T1000 (cell line): ENCODE results near the gene SLC35A3.
A peak's percentile ranks its signal among the peaks of the same experiment; 100 is the strongest.
"Not testable (repeated sequence)": the region's sequence is repeated elsewhere in the genome, so short reads cannot be mapped to it uniquely, and the experiment has no call there.

ENCODE experiments used
- DNase-seq: peaks from one replicate; lab custom pipeline; 2025; ENCODE audit warnings: mixed read lengths; lab: John Stamatoyannopoulos, UW

Gene SLC35A3

GRCh38 chr1:100035214-100035613, 65.4 kb downstream of the SLC35A3 start:
- DNase-seq, result no peak

GRCh38 chr1:100036718-100037655, 67.2 kb downstream of the SLC35A3 start:
- peak; percentile 19 for DNase-seq

GRCh38 chr1:100037656-100037926, 67.8 kb downstream of the SLC35A3 start:
- no peak for DNase-seq

- peak; percentile 77 for DNase-seq
Observed at GRCh38 chr1:100037927-100038659, 68.3 kb downstream of the SLC35A3 start.

- DNase-seq, result no peak
Observed at GRCh38 chr1:100038660-100039287, 69.0 kb downstream of the SLC35A3 start.

- DNase-seq, result no peak
Observed at GRCh38 chr1:100039591-100039990, 69.8 kb downstream of the SLC35A3 start.

- no peak for DNase-seq
Observed at GRCh38 chr1:100045206-100045605, 75.4 kb downstream of the SLC35A3 start.

GRCh38 chr1:100047235-100047708, 77.5 kb downstream of the SLC35A3 start:
- not testable (repeated sequence) for DNase-seq

- DNase-seq, result no peak
Observed at GRCh38 chr1:100050139-100050538, 80.3 kb downstream of the SLC35A3 start.

- no peak for DNase-seq
Observed at GRCh38 chr1:100051401-100051800, 81.6 kb downstream of the SLC35A3 start.

GRCh38 chr1:100051893-100052292, 82.1 kb downstream of the SLC35A3 start:
- no peak for DNase-seq

- no peak for DNase-seq
Observed at GRCh38 chr1:100053119-100053518, 83.3 kb downstream of the SLC35A3 start.

GRCh38 chr1:100053727-100054126, 83.9 kb downstream of the SLC35A3 start:
- no peak for DNase-seq

- no peak for DNase-seq
Observed at GRCh38 chr1:100061681-100062080, 91.9 kb downstream of the SLC35A3 start.

- no peak for DNase-seq
Observed at GRCh38 chr1:100065183-100065968, 95.6 kb downstream of the SLC35A3 start.

GRCh38 chr1:100065969-100066227, 96.1 kb downstream of the SLC35A3 start:
- no peak for DNase-seq

- no peak for DNase-seq
Observed at GRCh38 chr1:100070201-100070939, 100.6 kb downstream of the SLC35A3 start.

GRCh38 chr1:100073531-100073930, 103.7 kb downstream of the SLC35A3 start:
- no peak for DNase-seq

- DNase-seq, result no peak
Observed at GRCh38 chr1:100074604-100075395, 105.0 kb downstream of the SLC35A3 start.

GRCh38 chr1:100075773-100076172, 106.0 kb downstream of the SLC35A3 start:
- DNase-seq, result no peak

- DNase-seq, result no peak
Observed at GRCh38 chr1:100076319-100076718, 106.5 kb downstream of the SLC35A3 start.
